ENCODE data around the gene ILKAP. TPM values are rescaled to one million over a fixed set of nuclear protein-coding genes. Genes with fewer than 3 reads are reported as not detected.

Gene ILKAP
- polyA plus RNA-seq, 3 donors = 25.7 to 39.0 (median 30.7) TPM

DNA sequence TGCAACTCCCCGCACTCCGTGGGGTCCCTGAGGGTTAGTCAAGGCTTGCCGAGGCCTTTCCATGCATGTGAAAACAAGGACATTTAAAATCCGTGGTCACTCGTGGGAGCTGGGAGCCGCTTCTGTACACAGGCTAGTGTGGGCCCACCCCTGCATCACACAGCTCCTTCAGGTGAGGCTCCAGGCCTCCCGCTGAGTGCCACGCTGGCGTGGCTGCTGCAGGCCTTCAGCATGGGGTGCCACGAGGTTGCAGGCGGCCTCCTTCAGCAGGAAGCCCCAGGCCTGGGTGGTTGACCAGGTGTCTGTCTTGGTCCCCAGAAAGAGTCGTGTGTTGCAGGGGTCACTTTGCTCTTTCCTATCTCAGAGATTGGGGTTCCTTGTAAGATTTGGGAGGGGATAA lies 58.4 kb downstream of the ILKAP start:
- 84 to 87% (median 87%) methylated on average over 12 of the region's 12 CpGs for WGBS, 3 donors
- no peak overlapping the region for H3K27ac ChIP-seq (ENCODE audit: low read depth, low read length)

DNA sequence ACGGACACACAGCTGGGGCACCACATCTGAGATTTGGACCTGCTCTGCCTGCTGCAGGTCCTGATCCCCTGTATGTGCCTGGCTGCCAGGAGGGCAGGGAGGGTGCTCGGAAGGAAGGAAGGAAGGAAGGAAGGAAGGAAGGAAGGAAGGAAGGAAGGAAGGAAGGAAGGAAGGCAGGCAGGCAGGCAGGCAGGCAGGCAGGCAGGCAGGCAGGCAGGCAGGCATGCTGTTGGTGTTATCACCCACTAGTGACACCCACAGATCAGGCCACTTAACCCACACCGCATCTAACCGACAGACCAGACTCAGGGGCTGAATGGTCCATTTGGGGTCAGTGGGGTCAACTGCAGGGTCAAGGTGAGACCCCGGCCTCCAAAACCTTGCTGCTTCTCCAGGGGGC lies 59.2 kb downstream of the ILKAP start:
- H3K27ac ChIP-seq (ENCODE audit: low read depth, low read length) = no peak overlapping the region
- 72 to 81% (median 78%) methylated on average over 5 of the region's 5 CpGs for WGBS, 3 donors

DNA sequence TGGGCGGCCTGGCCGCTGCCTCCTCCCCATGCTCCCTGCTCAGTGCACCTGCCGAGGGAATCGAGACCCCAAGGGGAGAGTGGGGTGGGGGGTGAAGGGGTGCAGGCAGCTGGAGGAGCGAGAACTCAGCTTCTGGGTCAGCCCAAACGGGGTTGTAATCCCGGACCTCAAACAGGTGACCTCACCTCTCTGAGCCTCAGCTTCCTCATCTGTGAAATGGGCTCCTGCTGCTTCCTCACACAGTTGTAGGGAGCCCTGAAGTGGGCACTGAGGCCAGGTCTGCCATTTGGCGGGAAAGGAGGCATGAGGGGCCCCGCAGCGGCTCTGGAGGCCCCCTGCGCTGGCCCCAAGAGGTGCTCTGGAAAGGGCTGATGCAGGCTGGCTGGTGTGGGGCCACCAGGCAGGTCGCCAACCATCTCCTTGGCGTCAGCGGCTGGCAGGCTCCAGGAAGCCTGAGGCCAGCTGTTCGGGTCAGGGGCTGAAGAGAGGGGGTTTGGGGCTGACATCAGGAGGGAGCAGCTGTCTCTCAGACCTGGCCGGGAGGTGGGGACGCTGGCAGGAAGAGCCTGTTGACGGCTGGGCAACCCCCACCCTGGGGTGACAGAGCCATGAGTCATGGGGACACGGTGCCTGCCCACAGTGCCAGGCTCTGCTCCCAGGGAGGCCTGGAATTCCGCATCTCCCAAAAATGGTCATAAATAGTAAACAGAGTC lies 60.1 kb downstream of the ILKAP start:
- no peak overlapping the region for H3K27ac ChIP-seq (ENCODE audit: low read depth, low read length)

DNA sequence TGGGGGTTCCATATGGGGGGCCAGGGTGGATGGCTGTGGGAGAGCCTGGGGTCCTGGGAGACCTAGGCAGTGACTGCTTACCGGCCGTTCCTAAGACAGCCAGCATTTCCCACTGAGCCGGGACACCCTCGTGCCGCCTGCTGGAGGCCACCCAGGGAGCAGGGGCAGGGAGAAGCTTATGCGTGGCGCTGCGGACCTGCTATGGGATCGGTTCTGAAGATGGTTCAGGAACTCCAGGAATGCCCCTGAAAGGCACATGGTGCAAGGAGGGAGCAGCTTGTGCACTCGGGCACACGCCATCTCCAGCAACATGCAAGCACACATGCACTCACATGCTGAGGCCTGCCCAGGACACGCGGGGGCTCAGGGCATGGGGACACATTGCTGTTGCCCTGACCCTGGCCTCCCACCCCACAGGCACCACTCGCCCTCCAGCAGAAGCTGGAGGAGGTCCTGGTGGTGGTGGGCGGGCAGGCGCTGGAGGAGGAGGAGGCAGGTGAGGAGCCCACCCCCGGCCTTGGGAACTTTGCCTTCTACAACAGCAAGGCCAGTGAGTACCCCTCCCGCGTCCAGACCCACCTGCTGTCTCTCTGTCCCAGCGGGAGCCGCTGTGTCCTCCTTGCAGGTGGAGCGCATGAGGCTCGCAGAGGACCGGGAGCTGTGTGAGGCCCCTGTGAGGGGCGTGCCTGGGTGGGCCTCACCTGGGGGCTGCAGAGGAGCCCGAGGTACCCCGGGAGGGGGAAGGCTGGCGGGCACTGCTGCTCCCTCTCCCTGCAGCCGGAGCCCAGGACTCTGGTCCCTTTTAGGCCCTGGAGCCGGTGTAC lies 60.9 kb downstream of the ILKAP start:
- 85 to 88% (median 88%) methylated on average over 29 to 30 of the region's 30 CpGs for WGBS, 3 donors
- H3K27ac ChIP-seq (ENCODE audit: low read depth, low read length) = no peak overlapping the region

More for the DNA sequence above, 60.1 kb downstream of the ILKAP start:
- 59 to 79% (median 68%) methylated on average over 20 of the region's 20 CpGs for WGBS, 3 donors

- H3K27ac ChIP-seq (ENCODE audit: low read depth, low read length) = no peak overlapping the region
- 64 to 68% (median 65%) methylated on average over 10 of the region's 10 CpGs for WGBS, 3 donors
Observed at GRCh38 chr2:238141541-238142318, 61.8 kb downstream of the ILKAP start.

GRCh38 chr2:238140721-238141540 lies 62.6 kb downstream of the ILKAP start:
- 91 to 97% (median 95%) methylated on average over 59 to 60 of the region's 60 CpGs for WGBS, 3 donors

DNA sequence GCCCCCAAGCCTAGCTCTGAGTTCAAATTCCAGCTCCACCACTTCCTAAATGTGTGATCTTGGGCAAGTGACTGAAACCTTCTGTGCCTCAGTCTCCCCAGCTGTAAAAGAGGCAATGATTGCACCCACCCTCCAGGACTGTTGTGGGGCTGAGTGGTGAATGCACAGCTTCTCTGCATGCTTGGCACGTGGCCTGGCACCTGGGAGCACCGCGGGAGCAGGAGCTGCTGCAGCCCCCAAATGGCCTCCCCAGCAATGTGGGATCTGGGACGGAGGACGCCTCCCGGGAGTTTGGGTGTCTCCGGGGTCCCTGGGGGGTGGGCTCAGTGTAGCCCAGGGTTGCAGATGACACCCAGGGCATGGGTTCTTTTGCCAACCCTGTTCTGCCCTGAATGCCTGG lies 63.5 kb downstream of the ILKAP start:
- H3K27ac ChIP-seq (ENCODE audit: low read depth, low read length) = no peak overlapping the region
- 87 to 93% (median 88%) methylated on average over 7 of the region's 7 CpGs for WGBS, 3 donors

More at GRCh38 chr2:238140721-238141540, 62.6 kb downstream of the ILKAP start:
- H3K27ac ChIP-seq (ENCODE audit: low read depth, low read length) = no peak overlapping the region

DNA sequence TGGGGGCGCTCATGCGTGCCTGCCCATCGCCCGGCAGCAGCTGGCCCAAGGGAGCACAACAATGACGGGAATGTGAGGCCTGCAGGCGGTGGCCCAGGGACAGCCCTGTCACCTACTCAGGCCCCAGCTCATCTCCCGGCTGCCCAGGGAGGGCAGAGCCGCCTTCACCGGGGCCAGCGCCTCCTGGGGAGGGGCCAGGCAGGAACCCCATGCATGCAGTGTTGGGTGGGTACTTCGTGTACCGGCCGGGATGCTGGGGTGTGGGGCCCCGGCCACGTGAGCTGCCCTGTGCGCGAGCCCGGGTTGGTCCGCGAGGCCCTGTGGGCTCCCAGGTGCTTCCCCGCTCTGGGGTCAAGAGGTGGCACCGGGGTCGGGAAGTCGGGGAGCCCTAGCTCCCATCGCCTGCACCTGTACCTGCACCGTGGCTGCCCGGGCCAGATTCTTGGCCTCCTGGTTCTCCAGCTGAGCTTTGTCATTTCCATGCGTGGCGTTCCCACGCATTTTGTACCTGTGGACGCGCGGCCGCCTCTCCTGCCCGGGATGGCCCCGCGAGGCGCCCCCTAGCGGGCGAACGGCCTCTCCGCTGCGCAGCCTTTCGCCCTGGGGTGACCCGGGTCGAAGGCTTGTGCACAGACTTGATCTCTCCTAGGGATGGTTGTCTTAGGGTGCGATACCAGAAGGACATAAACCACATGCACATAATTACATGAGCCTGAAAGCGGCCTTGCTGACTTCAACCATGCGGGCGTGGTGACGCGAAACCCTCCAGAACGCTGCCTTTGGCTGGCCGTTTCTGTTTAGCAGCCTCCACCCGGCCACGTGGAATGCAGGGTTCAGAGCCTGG lies 64.1 kb downstream of the ILKAP start:
- WGBS, 3 donors = 52 to 61% (median 58%) methylated on average over 56 of the region's 56 CpGs
- H3K27ac ChIP-seq (ENCODE audit: low read depth, low read length) = no peak overlapping the region

- 64 to 84% (median 70%) methylated on average over 21 to 22 of the region's 22 CpGs for WGBS, 3 donors
- no peak within 1 kb of the TSS for H3K27ac ChIP-seq (ENCODE audit: low read depth, low read length)
Observed at GRCh38 chr2:238138331-238139195, 64.9 kb downstream of the ILKAP start, which contains the start of gene KLHL30. Gene KLHL30 (plus strand): TSS chr2:238138668. CDS start chr2:238140755, 2,087 bp downstream.

GRCh38 chr2:238137885-238138284 lies 65.6 kb downstream of the ILKAP start:
- no peak overlapping the region for H3K27ac ChIP-seq (ENCODE audit: low read depth, low read length)
- 89 to 95% (median 92%) methylated on average over 13 of the region's 13 CpGs for WGBS, 3 donors

- WGBS, 3 donors = 54 to 81% (median 60%) methylated on average over 14 of the region's 14 CpGs
- H3K27ac ChIP-seq (ENCODE audit: low read depth, low read length) = no peak overlapping the region
Observed at GRCh38 chr2:238136820-238137537, 66.5 kb downstream of the ILKAP start.

- WGBS, 3 donors = 83 to 89% (median 83%) methylated on average over 15 of the region's 15 CpGs
Observed at GRCh38 chr2:238135601-238136150, 67.8 kb downstream of the ILKAP start.

GRCh38 chr2:238134393-238134785 lies 69.1 kb downstream of the ILKAP start:
- no peak overlapping the region for H3K27ac ChIP-seq (ENCODE audit: low read depth, low read length)
- WGBS, 3 donors = 90 to 94% (median 92%) methylated on average over 11 of the region's 11 CpGs

More at GRCh38 chr2:238135601-238136150, 67.8 kb downstream of the ILKAP start:
- H3K27ac ChIP-seq (ENCODE audit: low read depth, low read length) = no peak overlapping the region

DNA sequence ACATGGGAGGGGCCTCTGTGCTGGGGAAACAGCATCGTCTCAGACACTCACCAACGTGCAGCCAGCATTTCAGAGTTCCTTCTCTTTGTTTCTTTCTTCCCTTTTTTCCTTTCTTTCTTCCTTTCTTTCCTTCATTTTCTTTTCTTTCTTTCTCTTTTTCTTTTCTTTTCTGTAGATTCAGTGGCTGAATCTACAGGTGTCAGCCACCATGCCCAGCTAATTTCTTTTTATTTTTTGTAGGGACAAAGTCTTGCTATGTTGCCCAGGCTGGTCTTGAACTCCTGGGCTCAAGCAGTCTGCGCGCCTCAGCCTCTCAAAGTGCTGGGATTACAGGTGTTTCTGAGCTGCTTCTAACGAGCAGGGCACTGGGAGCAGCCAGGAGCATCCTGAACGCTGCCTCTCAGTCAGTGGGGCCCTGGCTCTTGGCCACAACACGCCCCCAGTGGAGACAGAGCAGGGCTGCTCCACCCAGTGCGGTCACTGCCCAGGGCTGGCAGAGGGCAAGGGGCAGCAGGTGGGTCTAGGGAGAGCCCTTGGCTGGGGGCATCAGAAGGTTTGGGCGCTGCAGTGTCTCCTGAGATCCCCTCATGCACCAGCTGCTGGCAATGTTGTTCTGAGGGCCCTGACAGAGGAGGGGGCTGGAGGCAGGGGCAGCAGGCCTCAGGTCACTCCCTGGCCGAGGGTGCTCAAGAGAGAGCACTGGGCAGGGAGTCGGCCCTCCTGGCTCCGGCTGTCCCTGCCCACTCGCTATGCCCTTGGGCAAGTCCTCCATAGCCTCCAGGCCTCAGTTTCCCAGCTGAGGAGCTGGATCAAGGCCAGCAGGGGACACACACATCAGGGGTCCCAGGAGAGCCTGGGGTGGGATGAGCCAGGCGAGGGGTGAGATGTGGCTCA lies 69.7 kb downstream of the ILKAP start:
- WGBS, 3 donors = 64 to 83% (median 72%) methylated on average over 12 to 14 of the region's 14 CpGs
- H3K27ac ChIP-seq (ENCODE audit: low read depth, low read length) = no peak overlapping the region
